ENCODE data around the gene PRKAG3.

DNA sequence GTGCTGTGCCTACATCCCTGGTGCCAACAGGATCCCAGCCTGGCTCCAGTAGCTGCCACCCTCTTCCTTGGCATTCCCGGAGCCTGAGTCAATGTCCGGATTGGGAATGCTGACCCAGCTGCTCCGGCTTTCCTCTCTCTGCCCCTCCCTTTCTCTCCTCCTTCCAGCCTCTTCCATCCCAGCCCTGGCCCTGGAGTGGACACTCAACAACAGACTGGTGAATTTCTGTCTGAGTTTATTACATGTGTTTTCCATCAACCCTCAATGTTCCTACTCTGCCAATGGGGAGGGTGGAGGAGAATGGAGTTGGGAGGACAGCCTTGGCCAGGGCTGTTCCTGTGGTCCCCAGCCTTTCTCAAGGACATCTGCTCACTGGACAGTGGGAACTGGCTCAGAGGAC lies 917 bp upstream of the PRKAG3 start:
- TF ChIP-seq POLR2AphosphoS5 (IDR thresholded peaks at IDR 0.05) (no peak), POLR2A (IDR thresholded peaks at IDR 0.05) (no peak)
- TF ChIP-seq, protein P1, sequence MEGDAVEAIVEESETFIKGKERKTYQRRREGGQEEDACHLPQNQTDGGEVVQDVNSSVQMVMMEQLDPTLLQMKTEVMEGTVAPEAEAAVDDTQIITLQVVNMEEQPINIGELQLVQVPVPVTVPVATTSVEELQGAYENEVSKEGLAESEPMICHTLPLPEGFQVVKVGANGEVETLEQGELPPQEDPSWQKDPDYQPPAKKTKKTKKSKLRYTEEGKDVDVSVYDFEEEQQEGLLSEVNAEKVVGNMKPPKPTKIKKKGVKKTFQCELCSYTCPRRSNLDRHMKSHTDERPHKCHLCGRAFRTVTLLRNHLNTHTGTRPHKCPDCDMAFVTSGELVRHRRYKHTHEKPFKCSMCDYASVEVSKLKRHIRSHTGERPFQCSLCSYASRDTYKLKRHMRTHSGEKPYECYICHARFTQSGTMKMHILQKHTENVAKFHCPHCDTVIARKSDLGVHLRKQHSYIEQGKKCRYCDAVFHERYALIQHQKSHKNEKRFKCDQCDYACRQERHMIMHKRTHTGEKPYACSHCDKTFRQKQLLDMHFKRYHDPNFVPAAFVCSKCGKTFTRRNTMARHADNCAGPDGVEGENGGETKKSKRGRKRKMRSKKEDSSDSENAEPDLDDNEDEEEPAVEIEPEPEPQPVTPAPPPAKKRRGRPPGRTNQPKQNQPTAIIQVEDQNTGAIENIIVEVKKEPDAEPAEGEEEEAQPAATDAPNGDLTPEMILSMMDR (IDR thresholded peaks at IDR 0.05) = no peak
